Measurements from ENCODE around the gene SPATA9.
"Not testable (repeated sequence)": the region's sequence is repeated elsewhere in the genome, so short reads cannot be mapped to it uniquely, and the experiment has no call there.

Gene SPATA9

DNA sequence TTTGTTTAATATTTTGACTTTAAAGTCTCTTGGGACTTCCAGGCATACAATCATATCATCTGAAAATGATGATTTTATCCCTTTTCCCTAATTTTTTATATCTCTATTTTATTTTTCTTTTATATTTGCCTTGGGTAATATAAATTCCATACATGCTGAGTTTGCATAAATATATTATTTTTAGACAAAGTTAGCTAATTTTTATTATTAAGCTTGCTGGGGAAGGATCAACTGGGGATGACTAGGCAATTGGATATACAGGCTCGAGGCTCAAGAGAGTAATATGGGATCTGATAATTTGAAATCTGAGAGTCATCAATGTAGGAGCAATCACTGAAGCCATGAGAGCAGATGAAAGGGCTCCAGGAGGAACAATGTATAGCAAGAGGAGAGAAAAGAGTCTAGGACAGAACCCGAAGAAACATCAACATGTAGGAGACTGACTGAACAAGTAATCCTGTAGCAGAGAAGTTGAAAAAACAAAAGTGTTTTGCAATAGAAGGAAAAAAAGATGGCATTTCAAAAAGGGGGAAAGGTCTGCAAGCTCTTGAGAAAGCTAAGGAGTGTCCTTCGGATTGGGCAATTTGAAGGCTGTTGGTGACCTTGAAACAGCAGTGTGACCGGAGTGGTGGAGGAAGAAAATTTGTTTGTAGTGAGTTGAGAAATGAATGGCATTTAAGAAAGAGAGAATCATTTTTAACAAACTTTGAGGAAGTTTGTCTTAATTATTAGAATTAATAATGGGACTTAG lies 31.3 kb upstream of the SPATA9 start:
- no peak for FAIRE-seq
- DNase-seq (ENCODE audit: insufficient read length): no peak
- TF ChIP-seq TAF1 (IDR thresholded peaks at IDR 0.05; ENCODE audit: borderline replicate concordance, low read depth, low read length): no peak
- no peak for TF ChIP-seq POLR2A (IDR thresholded peaks at IDR 0.05; ENCODE audit: low read depth, low read length)
- no peak for TF ChIP-seq POLR2AphosphoS5 (IDR thresholded peaks at IDR 0.05; ENCODE audit: low read depth, low read length)

DNA sequence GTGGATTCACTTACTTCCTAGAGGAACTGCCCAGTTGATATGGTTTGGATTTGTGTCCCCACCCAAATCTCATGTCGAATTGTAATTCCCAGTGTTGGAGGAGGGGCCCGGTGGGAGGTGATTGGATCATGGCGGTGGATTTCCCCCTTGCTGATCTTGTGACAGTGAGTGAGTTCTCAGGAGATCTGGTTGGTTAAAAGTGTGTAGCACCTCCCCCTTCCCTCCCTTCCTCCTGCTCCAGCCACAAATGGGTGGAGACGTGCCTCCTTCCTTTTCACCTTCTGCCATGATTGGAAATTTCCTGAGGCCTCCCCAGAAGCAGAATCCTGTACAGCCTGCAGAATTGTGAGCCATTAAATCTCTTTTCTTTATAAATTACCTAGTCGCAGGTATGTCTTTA lies 30.5 kb upstream of the SPATA9 start:
- not testable (repeated sequence) for FAIRE-seq; DNase-seq (ENCODE audit: insufficient read length)

DNA sequence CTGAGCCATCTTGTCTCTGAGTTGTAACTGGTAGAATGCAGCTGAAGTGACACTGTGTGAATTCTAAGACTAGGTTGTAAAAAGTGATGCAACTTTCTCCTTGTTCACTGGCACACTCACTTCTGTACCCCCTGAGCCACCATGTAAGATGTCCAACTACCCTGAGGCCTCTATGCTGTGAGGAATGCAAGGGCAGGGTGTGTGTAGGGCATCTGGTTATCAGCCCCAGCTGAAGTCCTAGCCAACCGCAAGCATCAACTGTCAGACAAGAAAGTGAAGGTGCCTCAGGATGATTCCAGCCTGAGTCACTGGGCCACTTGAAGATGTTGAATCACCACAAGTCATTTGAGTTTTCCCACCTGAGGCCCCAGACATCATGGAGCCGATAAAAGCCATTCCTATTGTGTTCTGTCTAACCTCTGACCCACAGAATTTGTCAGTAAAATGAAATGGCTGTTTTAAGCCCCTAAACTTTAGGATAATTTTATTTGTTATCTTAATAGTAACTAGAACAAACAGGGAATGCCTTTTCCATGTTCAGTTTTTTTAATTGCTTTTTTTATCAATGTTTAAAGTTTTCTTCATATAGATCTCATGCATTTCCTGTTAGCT lies 29.7 kb upstream of the SPATA9 start:
- DNase-seq (ENCODE audit: insufficient read length): no peak
- TF ChIP-seq POLR2A (IDR thresholded peaks at IDR 0.05; ENCODE audit: low read depth, low read length): no peak
- no peak for TF ChIP-seq POLR2AphosphoS5 (IDR thresholded peaks at IDR 0.05; ENCODE audit: low read depth, low read length)
- TF ChIP-seq TAF1 (IDR thresholded peaks at IDR 0.05; ENCODE audit: borderline replicate concordance, low read depth, low read length): no peak
- FAIRE-seq: no peak

DNA sequence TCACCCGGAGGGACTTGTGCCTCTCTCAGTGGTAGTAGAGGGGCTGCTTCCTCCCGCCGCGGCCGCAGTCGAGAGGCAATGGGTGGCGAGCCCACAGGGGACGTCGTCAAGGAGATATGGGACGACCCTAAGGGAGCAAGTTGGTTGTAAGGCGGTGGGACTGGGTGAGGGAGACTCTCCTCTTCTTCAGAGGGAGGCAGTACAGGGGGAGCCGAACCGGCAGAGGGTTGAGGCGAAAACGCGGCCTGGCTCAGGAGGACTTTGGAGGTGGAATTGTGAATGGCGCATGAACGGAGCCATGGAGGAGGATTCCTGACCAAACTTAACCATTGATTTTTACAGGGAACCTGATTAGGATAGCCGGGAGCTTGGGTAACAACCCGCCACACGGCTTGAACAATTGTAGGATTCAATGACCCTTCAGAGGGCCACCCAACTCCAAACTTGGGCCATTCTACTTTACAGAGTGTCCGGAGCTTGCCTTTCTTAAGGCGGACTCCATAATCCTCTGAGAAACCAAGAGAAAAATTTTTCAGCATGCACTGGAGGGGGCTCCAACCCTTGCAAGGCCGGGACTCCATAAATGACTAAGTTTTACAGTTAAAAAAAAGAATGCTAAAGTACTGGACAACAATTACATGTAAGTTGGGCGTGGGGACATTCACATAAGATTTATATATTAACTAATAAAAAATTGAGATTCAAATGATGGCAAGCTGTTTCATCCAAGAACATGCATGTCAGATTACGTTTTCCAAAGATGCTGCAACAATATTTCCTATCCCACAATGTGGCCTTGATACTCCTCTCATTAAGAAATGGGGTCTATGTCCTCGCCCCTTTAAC lies 28.9 kb upstream of the SPATA9 start:
- TF ChIP-seq POLR2A (IDR thresholded peaks at IDR 0.05; ENCODE audit: low read depth, low read length): no peak
- no peak for TF ChIP-seq POLR2AphosphoS5 (IDR thresholded peaks at IDR 0.05; ENCODE audit: low read depth, low read length)
- no peak for TF ChIP-seq TAF1 (IDR thresholded peaks at IDR 0.05; ENCODE audit: borderline replicate concordance, low read depth, low read length)
- DNase-seq (ENCODE audit: insufficient read length): no peak
- FAIRE-seq: no peak

DNA sequence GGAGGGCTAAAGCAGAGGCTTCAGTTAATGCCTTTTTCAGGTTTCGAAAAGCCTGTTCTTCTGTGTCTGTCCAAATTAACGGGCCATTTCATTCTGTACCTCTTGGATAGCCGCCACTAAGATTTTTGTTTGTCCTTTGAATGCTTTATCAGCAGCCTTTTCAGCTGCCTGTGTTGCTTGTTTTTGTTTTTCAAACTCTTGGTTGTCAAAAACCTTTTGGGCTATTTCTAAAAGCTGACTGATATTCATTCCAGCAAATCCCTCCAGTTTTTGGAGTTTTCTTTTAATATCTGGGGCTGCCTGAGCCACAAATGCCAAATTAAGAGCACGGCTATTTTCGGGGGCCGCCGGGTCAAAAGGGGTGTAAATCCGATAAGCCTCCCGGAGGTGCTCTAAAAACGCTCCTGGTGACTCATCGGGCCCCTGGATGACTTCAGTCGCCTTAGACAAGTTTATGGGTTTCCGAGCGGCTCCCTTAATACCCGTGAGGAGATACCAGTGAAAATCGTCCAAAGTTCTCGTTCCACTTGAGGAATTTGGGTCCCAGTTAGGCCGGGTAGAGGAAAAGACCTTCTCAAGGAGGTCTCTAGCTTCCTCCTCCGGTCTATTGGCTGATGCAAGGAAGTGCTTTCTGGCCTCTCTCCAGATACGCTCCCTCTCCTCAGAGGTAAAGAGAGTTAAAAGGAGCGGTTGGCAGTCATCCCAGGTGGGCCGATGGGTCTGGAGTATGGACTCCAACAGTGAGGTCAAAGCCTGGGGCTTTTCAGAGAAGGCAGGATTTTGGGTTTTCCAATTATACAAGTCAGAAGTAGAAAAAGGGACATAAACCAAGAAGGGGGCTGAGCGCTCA lies 28.1 kb upstream of the SPATA9 start:
- not testable (repeated sequence) for DNase-seq (ENCODE audit: insufficient read length); FAIRE-seq

DNA sequence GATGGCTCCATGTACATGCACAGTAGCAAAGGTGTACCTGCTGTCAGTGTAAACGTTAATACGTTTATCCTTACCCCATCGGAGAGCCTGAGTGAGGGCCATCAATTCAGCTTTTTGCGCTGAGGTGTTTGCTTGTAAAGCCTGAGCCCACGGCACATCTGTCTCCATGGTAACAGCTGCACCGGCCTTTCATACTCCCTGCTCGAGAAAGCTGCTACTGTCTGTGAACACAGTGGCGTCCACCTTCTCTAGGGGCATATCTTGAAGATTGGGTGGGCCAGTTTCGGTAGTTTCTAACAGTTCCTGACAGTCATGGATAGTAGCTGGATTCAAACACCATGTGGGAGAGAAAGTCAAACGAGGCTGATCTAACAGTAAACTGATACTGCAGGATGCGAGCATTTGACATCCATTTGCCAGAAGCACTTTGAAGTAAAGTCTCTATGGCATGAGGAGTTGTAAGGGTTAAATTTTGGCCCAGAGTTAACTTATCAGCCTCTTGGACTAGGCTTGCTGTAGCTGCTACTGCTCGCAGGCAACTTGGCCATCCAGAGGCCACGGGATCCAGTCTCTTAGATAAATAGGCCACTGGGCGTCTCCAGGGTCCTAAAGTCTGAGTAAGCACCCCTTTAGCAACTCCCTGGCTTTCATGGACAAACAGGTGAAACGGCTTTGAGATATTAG lies 27.3 kb upstream of the SPATA9 start:
- TF ChIP-seq TAF1 (IDR thresholded peaks at IDR 0.05; ENCODE audit: borderline replicate concordance, low read depth, low read length) (no peak), POLR2AphosphoS5 (IDR thresholded peaks at IDR 0.05; ENCODE audit: low read depth, low read length) (no peak), POLR2A (IDR thresholded peaks at IDR 0.05; ENCODE audit: low read depth, low read length) (no peak)
- FAIRE-seq: no peak

DNA sequence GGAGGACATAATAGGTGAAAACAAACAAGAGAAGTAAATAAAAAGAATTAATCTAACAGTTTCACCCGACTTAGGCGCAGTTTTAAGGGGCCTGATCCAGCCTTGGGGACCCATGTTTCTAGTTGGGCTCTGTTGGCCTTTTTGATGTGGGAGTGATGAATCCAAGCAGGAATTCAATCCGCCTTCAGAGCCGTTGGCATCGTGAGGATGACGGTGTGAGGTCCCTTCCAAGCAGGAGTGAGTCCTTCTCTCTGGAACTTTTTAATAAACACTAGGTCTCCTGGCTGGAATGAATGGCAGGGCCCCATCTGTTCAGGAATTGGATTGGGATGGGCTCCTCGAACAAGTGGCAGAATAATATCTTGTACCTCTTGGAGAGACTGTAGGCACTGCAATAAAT lies 26.1 kb upstream of the SPATA9 start:
- FAIRE-seq (no peak), DNase-seq (ENCODE audit: insufficient read length) (no peak)
- TF ChIP-seq TAF1 (IDR thresholded peaks at IDR 0.05; ENCODE audit: borderline replicate concordance, low read depth, low read length): no peak
- TF ChIP-seq POLR2AphosphoS5 (IDR thresholded peaks at IDR 0.05; ENCODE audit: low read depth, low read length): no peak
- TF ChIP-seq POLR2A (IDR thresholded peaks at IDR 0.05; ENCODE audit: low read depth, low read length): no peak

More for the DNA sequence above, 27.3 kb upstream of the SPATA9 start:
- no peak for DNase-seq (ENCODE audit: insufficient read length)

DNA sequence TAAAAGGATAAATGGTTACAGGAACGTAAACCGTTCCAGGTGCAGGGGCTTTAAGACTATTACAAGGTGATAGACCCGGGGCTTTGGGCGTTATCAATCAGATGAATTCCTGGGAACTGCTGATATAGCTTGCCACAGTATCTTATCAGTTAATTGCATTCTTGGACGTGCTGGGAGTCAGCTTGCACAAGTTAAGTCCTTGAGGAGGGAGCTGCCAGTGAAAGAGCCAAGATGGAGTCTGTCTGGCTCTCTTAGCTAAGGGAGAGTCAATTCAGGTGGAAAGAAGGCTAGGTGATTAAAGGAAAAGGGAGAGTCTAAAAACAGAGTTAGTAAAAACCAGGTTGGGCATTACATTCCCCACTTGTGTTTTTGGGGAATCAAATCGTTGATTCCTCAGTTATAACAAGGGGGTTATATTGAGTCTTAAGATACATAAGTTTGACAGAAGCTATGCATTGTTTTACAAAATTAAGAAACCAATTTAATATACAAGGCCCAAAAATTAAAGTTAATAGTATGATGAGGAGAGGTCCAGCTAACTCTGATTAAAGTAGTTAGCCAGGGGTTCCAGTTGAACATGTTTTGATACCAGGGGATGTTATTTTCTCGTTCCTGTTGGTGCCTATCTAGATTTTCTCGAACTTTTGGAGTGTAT lies 24.9 kb upstream of the SPATA9 start:
- DNase-seq (ENCODE audit: insufficient read length); FAIRE-seq: not testable (repeated sequence)

DNA sequence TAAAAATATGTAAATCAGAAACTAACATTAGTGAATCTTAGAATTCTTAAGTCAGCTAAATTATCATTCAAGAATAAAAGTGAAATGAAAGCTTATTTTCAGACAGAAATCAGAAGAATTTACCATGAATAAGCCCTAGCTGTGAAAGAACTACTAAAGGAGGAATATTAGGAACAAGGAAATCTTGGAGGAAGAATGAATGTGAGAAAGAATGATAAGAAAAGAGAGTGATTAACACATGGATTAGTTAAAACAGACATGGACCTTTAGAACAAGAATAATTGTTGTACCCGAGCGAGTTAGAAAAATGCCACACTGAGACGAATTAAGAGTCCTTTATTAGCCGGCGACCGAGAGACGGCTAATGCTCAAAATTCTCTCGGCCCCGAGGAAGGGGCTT lies 24.3 kb upstream of the SPATA9 start:
- FAIRE-seq: no peak
- no peak for TF ChIP-seq POLR2A (IDR thresholded peaks at IDR 0.05; ENCODE audit: low read depth, low read length)
- no peak for TF ChIP-seq POLR2AphosphoS5 (IDR thresholded peaks at IDR 0.05; ENCODE audit: low read depth, low read length)

DNA sequence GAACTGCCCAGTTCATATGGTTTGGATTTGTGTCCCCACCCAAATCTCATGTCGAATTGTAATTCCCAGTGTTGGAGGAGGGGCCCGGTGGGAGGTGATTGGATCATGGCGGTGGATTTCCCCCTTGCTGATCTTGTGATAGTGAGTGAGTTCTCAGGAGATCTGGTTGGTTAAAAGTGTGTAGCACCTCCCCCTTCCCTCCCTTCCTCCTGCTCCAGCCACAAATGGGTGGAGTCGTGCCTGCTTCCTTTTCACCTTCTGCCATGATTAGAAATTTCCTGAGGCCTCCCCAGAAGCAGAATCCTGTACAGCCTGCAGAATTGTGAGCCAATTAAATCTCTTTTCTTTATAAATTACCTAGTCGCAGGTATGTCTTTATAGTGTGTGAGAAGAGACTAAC lies 23.4 kb upstream of the SPATA9 start:
- not testable (repeated sequence) for FAIRE-seq; DNase-seq (ENCODE audit: insufficient read length)

More for the DNA sequence above, 24.3 kb upstream of the SPATA9 start:
- DNase-seq (ENCODE audit: insufficient read length): no peak

DNA sequence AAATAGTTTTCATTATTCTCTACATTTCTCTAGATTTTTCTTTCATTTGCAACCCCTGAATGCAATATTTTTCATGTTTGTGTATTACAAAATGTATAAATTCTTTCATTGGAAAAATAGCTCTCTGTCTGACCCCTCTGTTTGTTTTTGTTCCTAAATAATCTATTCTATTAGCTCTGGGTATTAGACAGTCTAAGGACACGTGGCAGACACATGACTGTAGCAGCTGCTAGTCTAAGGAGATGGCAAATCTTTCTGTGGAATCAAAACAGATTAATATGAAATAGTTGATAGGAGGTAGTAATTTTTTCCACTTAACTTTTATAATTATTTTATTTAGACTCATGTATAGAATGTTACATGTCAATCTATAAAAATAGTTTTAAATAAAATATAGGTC lies 21.4 kb upstream of the SPATA9 start:
- TF ChIP-seq TAF1 (IDR thresholded peaks at IDR 0.05; ENCODE audit: borderline replicate concordance, low read depth, low read length) (no peak), POLR2A (IDR thresholded peaks at IDR 0.05; ENCODE audit: low read depth, low read length) (no peak), POLR2AphosphoS5 (IDR thresholded peaks at IDR 0.05; ENCODE audit: low read depth, low read length) (no peak)
- FAIRE-seq (no peak), DNase-seq (ENCODE audit: insufficient read length) (no peak)
